HCT116 (cell line): ENCODE data around the gene TMEM198. TPM values are rescaled to one million over a fixed set of nuclear protein-coding genes. Genes with fewer than 3 reads are reported as not detected.

Source experiments
- ATAC-seq: fragments of 200-7000 bp; cut with Tn5 transposase; 2 replicates; pipeline ENCODE4 v1.9.1; 2020; ENCODE audit warnings: mild to moderate bottlenecking, moderate library complexity
- BruUV-seq: library from RNA; stranded (reverse); fragments of 400-500 nt; replicated peaks from 2 replicates; lab custom pipeline; 2021; lab: Mats Ljungman, UMichigan
- CTCF ChIA-PET: fragments of 300-600 bp; sonication (Branson Sonifier 250); formaldehyde crosslinking; loops from one replicate; lab custom pipeline; 2021; ENCODE audit warnings: antibody characterized with exemption; lab: Charles Lee
- POLR2A ChIA-PET: fragments of 300-600, 350-600 bp; sonication (Branson Sonifier 250); formaldehyde crosslinking; loops from one replicate; lab custom pipeline; 2021; ENCODE audit warnings: antibody characterized with exemption; lab: Charles Lee
- RAD21 ChIA-PET, 2 experiments: fragments of 300-600 bp; sonication (Branson Sonifier 250); formaldehyde crosslinking; loops; one replicate each; lab custom pipeline; 2023; ENCODE audit warnings: low total read pairs in 2 of 2; ENCODE audit not compliant: uncharacterized antibody in 2 of 2, unreplicated experiment in 2 of 2, low non-redundant PET in 1 of 2; lab: Charles Lee
- DNase-seq: peaks from one replicate; pipeline ENCODE4 v3.0.0-alpha.2; 2010; ENCODE audit warnings: low read depth, low spot score
- H2AFZ ChIP-seq: fragments of 200-600 bp; shearing (Covaris generic), sonication (generic); 2 replicates; pipeline ENCODE4 v1.6.1; 2017; ENCODE audit warnings: low read depth, mixed run types, mixed read lengths, antibody characterized with exemption, low read length; ENCODE audit not compliant: poor library complexity, severe bottlenecking
- H3K27ac ChIP-seq: 2 replicates; pipeline ENCODE4 v1.5.1; 2012; ENCODE audit warnings: low read depth, low read length
- H3K27me3 ChIP-seq: fragments of 200-600 bp; sonication (generic); 2 replicates; pipeline ENCODE4 v1.6.1; 2016; ENCODE audit warnings: mixed run types, low read length, mixed read lengths; ENCODE audit not compliant: insufficient read depth
- H3K36me3 ChIP-seq, 2 experiments: fragments of 200-500 bp in 1 of 2; fragments of 200-600 bp in 1 of 2; sonication (Bioruptor generic) in 1 of 2; sonication (generic) in 1 of 2; 2 replicates each; pipeline versions ENCODE4 v1.5.1 to v1.6.1; 2014 to 2016; ENCODE audit warnings: low read length in 2 of 2, inconsistent platforms in 1 of 2, mixed read lengths in 1 of 2, mixed run types in 1 of 2; ENCODE audit not compliant: insufficient read depth in 2 of 2, control insufficient read depth in 1 of 2
- H3K4me1 ChIP-seq, 2 experiments: fragments of 200-600 bp in 1 of 2; sonication (generic) in 1 of 2; 2 replicates each; pipeline versions ENCODE4 v1.5.1 to v1.6.1; 2012 to 2017; ENCODE audit warnings: low read length in 2 of 2, inconsistent platforms in 1 of 2, mild to moderate bottlenecking in 1 of 2, mixed read lengths in 1 of 2, mixed run types in 1 of 2, moderate library complexity in 1 of 2; ENCODE audit not compliant: insufficient read depth in 2 of 2, control insufficient read depth in 1 of 2
- H3K4me2 ChIP-seq: fragments of 200-600 bp; sonication (generic); 2 replicates; pipeline ENCODE4 v1.6.1; 2017; ENCODE audit warnings: mixed run types, low read length, mixed read lengths
- H3K4me3 ChIP-seq, 2 experiments: fragments of 200-600 bp in 1 of 2; sonication (generic) in 1 of 2; replicated peaks in 1 of 2; 2 replicates each; pipeline ENCODE4 v1.5.1; 2011 to 2016; ENCODE audit warnings: low read length in 2 of 2, control low read depth in 1 of 2, low read depth in 1 of 2, mild to moderate bottlenecking in 1 of 2, mixed read lengths in 1 of 2, mixed run types in 1 of 2
- H3K79me2 ChIP-seq: fragments of 200-600 bp; sonication (generic); 2 replicates; pipeline ENCODE4 v1.6.1; 2017; ENCODE audit warnings: mild to moderate bottlenecking, mixed run types, low read length, moderate library complexity, mixed read lengths; ENCODE audit not compliant: insufficient read depth
- H3K9ac ChIP-seq: fragments of 200-600 bp; sonication (generic); 2 replicates; pipeline ENCODE4 v1.6.1; 2016; ENCODE audit warnings: low read length, mixed read lengths
- H3K9me2 ChIP-seq: fragments of 200-600 bp; sonication (generic), shearing (Covaris generic); 2 replicates; pipeline ENCODE4 v1.6.1; 2017; ENCODE audit warnings: mixed run types, mild to moderate bottlenecking, moderate library complexity; ENCODE audit not compliant: insufficient read depth
- H3K9me3 ChIP-seq, 2 experiments: fragments of 200-500 bp in 1 of 2; fragments of 200-600 bp in 1 of 2; sonication (Bioruptor generic) in 1 of 2; sonication (generic) in 1 of 2; 2 replicates each; pipeline ENCODE4 v1.6.1; 2014 to 2017; ENCODE audit warnings: low read length in 2 of 2, mixed read lengths in 2 of 2, inconsistent platforms in 1 of 2, low read depth in 1 of 2, mild to moderate bottlenecking in 1 of 2, mixed run types in 1 of 2, moderate library complexity in 1 of 2; ENCODE audit not compliant: control insufficient read depth in 1 of 2, insufficient read depth in 1 of 2
- H4K20me1 ChIP-seq: fragments of 200-600 bp; sonication (generic), shearing (Covaris generic); 2 replicates; pipeline ENCODE4 v1.6.1; 2017; ENCODE audit warnings: mixed run types, mild to moderate bottlenecking, moderate library complexity; ENCODE audit not compliant: insufficient read depth
- CBX3 ChIP-seq: IDR thresholded peaks from 2 replicates; pipeline ENCODE4 v1.6.1; 2012; ENCODE audit warnings: low read depth
- ELF1 ChIP-seq: IDR thresholded peaks from 2 replicates; pipeline ENCODE4 v1.6.1; 2012; ENCODE audit warnings: low read depth, borderline replicate concordance
- EZH2 ChIP-seq: fragments of 200-600 bp; sonication (generic); IDR thresholded peaks from 2 replicates; pipeline ENCODE4 v1.6.1; 2017; ENCODE audit warnings: antibody characterized with exemption, mixed run types
- POLR2A ChIP-seq: IDR thresholded peaks from 2 replicates; pipeline ENCODE4 v1.7.0; 2011; ENCODE audit warnings: borderline replicate concordance; ENCODE audit not compliant: insufficient read depth, insufficient read length; ENCODE audit errors: extremely low read depth
- POLR2AphosphoS5 ChIP-seq: IDR thresholded peaks from 2 replicates; pipeline ENCODE4 v1.6.1; 2011; ENCODE audit warnings: mild to moderate bottlenecking, low read depth, low read length, moderate library complexity
- RAD21 ChIP-seq: IDR thresholded peaks from 2 replicates; pipeline ENCODE4 v1.6.1; 2012; ENCODE audit warnings: low read depth, mild to moderate bottlenecking
- SIN3A ChIP-seq: IDR thresholded peaks from 2 replicates; pipeline ENCODE4 v1.6.1; 2012; ENCODE audit warnings: low read depth
- ZNF274 ChIP-seq: fragments of 200-500 bp; sonication (Bioruptor generic); IDR thresholded peaks from 2 replicates; pipeline ENCODE4 v1.6.1; 2014; ENCODE audit warnings: mild to moderate bottlenecking, low read depth, low read length, inconsistent platforms
- intact Hi-C: fragments of 100-400 bp; cut with micrococcal nuclease; formaldehyde crosslinking; loops from 2 replicates; pipeline ENCODE4 v1.10.0; 2022
- total RNA-seq: library from RNA; stranded (reverse); gene quantifications from one replicate; pipeline ENCODE4 v1.2.1, GENCODE V29; 2021; ENCODE audit not compliant: unreplicated experiment
- TF ChIP-seq, protein P1 (sequence below): IDR thresholded peaks from 2 replicates; pipeline ENCODE4 v1.6.1; 2011; ENCODE audit warnings: mild to moderate bottlenecking, low read length, moderate library complexity; ENCODE audit not compliant: insufficient replicate concordance; ENCODE audit errors: extremely low read depth
- TF ChIP-seq, protein P2 (sequence below): IDR thresholded peaks from 2 replicates; pipeline ENCODE4 v1.6.1; 2012
- TF ChIP-seq, protein P3 (sequence below): IDR thresholded peaks from 2 replicates; pipeline ENCODE4 v1.6.1; 2012; ENCODE audit warnings: low read depth

Gene TMEM198
- total RNA-seq, 1 experiment from 2014 or later = 2.1 TPM

DNA sequence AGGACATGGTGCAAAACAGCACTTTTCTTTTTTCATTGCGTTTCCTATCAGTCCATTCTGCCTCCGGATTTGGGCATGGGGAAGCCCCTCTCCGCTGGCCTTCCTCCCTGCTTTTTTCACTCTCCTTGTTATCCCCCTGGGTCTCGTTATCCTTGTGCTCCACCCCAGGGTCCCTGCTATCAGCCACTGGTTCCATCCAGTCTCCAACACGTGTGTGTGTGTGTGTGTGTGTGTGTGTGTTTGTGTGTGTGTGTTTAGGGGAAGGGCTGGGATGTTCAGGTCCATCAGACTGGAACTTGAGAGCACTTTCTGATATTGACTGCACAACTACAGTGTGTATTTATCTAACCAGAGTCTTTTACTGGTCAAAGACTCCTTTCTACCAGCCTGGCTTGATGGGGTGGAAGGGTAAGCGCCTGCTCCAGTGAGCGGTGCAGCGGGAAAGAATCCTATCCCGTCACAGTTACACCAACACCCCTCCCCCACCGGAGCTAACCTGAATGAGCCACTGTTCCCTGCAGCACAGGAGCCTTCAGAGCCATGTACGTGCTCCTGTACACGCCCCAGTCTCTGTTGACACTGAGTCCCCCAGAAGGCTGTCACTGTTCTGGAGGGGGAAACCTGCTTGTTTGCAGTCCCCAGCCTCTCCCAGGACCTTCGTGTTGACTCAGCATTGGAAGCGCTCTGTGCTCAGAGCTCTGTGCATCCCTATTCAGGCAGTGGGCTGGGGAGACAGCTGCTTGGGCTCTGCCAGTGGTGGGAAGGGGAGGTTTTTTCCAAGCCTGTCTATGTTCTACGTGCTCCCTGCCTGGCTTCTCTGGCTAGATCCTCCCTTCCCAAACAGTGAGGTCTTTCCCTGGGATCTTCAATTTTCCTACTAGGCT lies 32.9 kb downstream of the TMEM198 start:
- H3K36me3 ChIP-seq = no peaks in the 10 kb centered on the region
- no peak overlapping the region for H2AFZ ChIP-seq
- no peaks in the 10 kb centered on the region for H4K20me1 ChIP-seq
- TF ChIP-seq, protein P1, sequence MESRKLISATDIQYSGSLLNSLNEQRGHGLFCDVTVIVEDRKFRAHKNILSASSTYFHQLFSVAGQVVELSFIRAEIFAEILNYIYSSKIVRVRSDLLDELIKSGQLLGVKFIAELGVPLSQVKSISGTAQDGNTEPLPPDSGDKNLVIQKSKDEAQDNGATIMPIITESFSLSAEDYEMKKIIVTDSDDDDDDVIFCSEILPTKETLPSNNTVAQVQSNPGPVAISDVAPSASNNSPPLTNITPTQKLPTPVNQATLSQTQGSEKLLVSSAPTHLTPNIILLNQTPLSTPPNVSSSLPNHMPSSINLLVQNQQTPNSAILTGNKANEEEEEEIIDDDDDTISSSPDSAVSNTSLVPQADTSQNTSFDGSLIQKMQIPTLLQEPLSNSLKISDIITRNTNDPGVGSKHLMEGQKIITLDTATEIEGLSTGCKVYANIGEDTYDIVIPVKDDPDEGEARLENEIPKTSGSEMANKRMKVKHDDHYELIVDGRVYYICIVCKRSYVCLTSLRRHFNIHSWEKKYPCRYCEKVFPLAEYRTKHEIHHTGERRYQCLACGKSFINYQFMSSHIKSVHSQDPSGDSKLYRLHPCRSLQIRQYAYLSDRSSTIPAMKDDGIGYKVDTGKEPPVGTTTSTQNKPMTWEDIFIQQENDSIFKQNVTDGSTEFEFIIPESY = no peak
- TF ChIP-seq, protein P2, sequence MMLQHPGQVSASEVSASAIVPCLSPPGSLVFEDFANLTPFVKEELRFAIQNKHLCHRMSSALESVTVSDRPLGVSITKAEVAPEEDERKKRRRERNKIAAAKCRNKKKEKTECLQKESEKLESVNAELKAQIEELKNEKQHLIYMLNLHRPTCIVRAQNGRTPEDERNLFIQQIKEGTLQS = no peak
- TF ChIP-seq POLR2AphosphoS5 (no peak), POLR2A (no peak), CBX3 (no peak), RAD21 (no peak), ELF1 (no peak), EZH2 (no peak), ZNF274 (no peak), SIN3A (no peak)
- TF ChIP-seq, protein P3, sequence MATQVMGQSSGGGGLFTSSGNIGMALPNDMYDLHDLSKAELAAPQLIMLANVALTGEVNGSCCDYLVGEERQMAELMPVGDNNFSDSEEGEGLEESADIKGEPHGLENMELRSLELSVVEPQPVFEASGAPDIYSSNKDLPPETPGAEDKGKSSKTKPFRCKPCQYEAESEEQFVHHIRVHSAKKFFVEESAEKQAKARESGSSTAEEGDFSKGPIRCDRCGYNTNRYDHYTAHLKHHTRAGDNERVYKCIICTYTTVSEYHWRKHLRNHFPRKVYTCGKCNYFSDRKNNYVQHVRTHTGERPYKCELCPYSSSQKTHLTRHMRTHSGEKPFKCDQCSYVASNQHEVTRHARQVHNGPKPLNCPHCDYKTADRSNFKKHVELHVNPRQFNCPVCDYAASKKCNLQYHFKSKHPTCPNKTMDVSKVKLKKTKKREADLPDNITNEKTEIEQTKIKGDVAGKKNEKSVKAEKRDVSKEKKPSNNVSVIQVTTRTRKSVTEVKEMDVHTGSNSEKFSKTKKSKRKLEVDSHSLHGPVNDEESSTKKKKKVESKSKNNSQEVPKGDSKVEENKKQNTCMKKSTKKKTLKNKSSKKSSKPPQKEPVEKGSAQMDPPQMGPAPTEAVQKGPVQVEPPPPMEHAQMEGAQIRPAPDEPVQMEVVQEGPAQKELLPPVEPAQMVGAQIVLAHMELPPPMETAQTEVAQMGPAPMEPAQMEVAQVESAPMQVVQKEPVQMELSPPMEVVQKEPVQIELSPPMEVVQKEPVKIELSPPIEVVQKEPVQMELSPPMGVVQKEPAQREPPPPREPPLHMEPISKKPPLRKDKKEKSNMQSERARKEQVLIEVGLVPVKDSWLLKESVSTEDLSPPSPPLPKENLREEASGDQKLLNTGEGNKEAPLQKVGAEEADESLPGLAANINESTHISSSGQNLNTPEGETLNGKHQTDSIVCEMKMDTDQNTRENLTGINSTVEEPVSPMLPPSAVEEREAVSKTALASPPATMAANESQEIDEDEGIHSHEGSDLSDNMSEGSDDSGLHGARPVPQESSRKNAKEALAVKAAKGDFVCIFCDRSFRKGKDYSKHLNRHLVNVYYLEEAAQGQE = no peak
- no peaks in the 10 kb centered on the region for H3K4me1 ChIP-seq
- ATAC-seq (no peak), DNase-seq (no peak)
- H3K27me3 ChIP-seq = no peaks in the 10 kb centered on the region
- no peaks in the 10 kb centered on the region for H3K79me2 ChIP-seq
- no TSS peak for BruUV-seq
- CTCF ChIA-PET = no interaction called here
- RAD21 ChIA-PET = no interaction called here
- no peak overlapping the region for H3K4me3 ChIP-seq
- no peaks in the 10 kb centered on the region for H3K9me3 ChIP-seq
- H3K9ac ChIP-seq = no peak overlapping the region
- intact Hi-C loops = no loop called here
- no peak overlapping the region for H3K4me2 ChIP-seq
- POLR2A ChIA-PET = no interaction called here
- no peaks in the 10 kb centered on the region for H3K9me2 ChIP-seq
- H3K27ac ChIP-seq = no peak overlapping the region
